HepG2 (cell line): ENCODE results near the gene ABCG1. TPM values are rescaled to one million over a fixed set of nuclear protein-coding genes. Genes with fewer than 3 reads are reported as not detected.

Experiments
- ATAC-seq: fragments of 200-7000 bp; cut with Tn5 transposase; 3 replicates; pipeline ENCODE4 v1.9.1; 2020; ENCODE audit warnings: mild to moderate bottlenecking, moderate library complexity
- BruUV-seq: library from RNA; stranded (reverse); fragments of 400-500 nt; replicated peaks from 2 replicates; lab custom pipeline; 2021; lab: Mats Ljungman, UMichigan
- CTCF ChIA-PET: fragments of 300-600 bp; formaldehyde crosslinking; extraction: SDS; loops from one replicate; lab custom pipeline; 2021; ENCODE audit warnings: low total read pairs, inconsistent platforms, low intra/inter-chr PET ratio; lab: Yijun Ruan, JAX
- POLR2A ChIA-PET: fragments of 350-600 bp; sonication (Branson Sonifier 250); formaldehyde crosslinking; loops from one replicate; lab custom pipeline; 2020; ENCODE audit warnings: antibody characterized with exemption, inconsistent platforms; lab: Yijun Ruan, JAX
- DNase-seq: peaks from one replicate; pipeline ENCODE4 v3.0.0-alpha.2; 2015; ENCODE audit warnings: low spot score
- FAIRE-seq: peaks from 3 replicates; lab custom pipeline; 2011; peaks lifted over from hg19 to GRCh38; lab: Jason Lieb, UNC
- H2AFZ ChIP-seq: one replicate; pipeline ENCODE4 v1.6.1; 2011; ENCODE audit warnings: low read length, inconsistent platforms
- H3K27ac ChIP-seq: fragments of 300-600 bp; 3 replicates; pipeline ENCODE4 v1.8.0; 2011; ENCODE audit warnings: mixed run types, mild to moderate bottlenecking, mixed read lengths, low read length, inconsistent platforms; ENCODE audit not compliant: insufficient read depth; ENCODE audit errors: extremely low read length
- H3K27me3 ChIP-seq, 2 experiments: fragments of 200-600 bp in 1 of 2; 2 replicates in 1 of 2; 3 replicates in 1 of 2; pipeline versions ENCODE4 v1.6.0 to v1.8.0; 2011; ENCODE audit warnings: low read length in 2 of 2, mild to moderate bottlenecking in 2 of 2, moderate library complexity in 2 of 2, inconsistent platforms in 1 of 2; ENCODE audit not compliant: insufficient read depth in 2 of 2, control insufficient read depth in 1 of 2
- H3K36me3 ChIP-seq, 2 experiments: fragments of 200-600 bp in 1 of 2; replicated peaks in 1 of 2; 2 replicates in 1 of 2; 3 replicates in 1 of 2; pipeline versions ENCODE4 v1.5.1 to v1.8.0; 2011; ENCODE audit warnings: low read length in 2 of 2, inconsistent platforms in 1 of 2; ENCODE audit not compliant: insufficient read depth in 2 of 2, control insufficient read depth in 1 of 2
- H3K4me1 ChIP-seq: 2 replicates; pipeline ENCODE4 v1.5.1; 2012; ENCODE audit warnings: low read length, inconsistent platforms; ENCODE audit not compliant: insufficient read depth
- H3K4me2 ChIP-seq: 2 replicates; pipeline ENCODE4 v1.6.0; 2011; ENCODE audit warnings: low read depth, low read length, inconsistent platforms
- H3K4me3 ChIP-seq, 3 experiments: fragments of 200-600 bp in 1 of 3; sonication (generic), shearing (Covaris generic) in 1 of 3; replicated peaks in 1 of 3; 2 replicates each; pipeline ENCODE4 v1.5.1; 2011 to 2016; ENCODE audit warnings: low read length in 3 of 3, inconsistent platforms in 2 of 3, low read depth in 2 of 3, mild to moderate bottlenecking in 2 of 3, control low read depth in 1 of 3, mixed read lengths in 1 of 3; ENCODE audit not compliant: insufficient read depth in 1 of 3
- H3K79me2 ChIP-seq: one replicate; pipeline ENCODE4 v1.6.1; 2011; ENCODE audit warnings: low read length, inconsistent platforms; ENCODE audit not compliant: insufficient read depth
- H3K9ac ChIP-seq: 2 replicates; pipeline ENCODE4 v1.6.0; 2011; ENCODE audit warnings: mild to moderate bottlenecking, low read depth, low read length, inconsistent platforms; ENCODE audit not compliant: insufficient read depth
- H3K9me3 ChIP-seq: 2 replicates; pipeline ENCODE4 v1.5.1; 2012; ENCODE audit warnings: mild to moderate bottlenecking, low read length
- H4K20me1 ChIP-seq: 2 replicates; pipeline ENCODE4 v1.6.0; 2011; ENCODE audit warnings: inconsistent platforms, mild to moderate bottlenecking, low read length, moderate library complexity; ENCODE audit not compliant: insufficient read depth
- AGO1 ChIP-seq: fragments of 200-400 bp; formaldehyde crosslinking; IDR thresholded peaks from 2 replicates; pipeline ENCODE4 v1.6.1; 2017; ENCODE audit warnings: mild to moderate bottlenecking, low read depth, low read length, moderate library complexity; ENCODE audit not compliant: poor library complexity, severe bottlenecking
- AKAP8 ChIP-seq: sonication (generic); formaldehyde crosslinking; IDR thresholded peaks from 2 replicates; pipeline ENCODE4 v1.5.1; 2020; ENCODE audit warnings: mild to moderate bottlenecking, missing genetic modification reagents
- HNRNPUL1 ChIP-seq: fragments of 200-400 bp; formaldehyde crosslinking; IDR thresholded peaks from 2 replicates; pipeline ENCODE4 v1.6.1; 2017; ENCODE audit warnings: low read depth, mild to moderate bottlenecking, low read length, moderate library complexity
- KDM6A ChIP-seq: IDR thresholded peaks from 2 replicates; pipeline ENCODE4 v1.6.1; 2016; ENCODE audit warnings: low read depth
- NFRKB ChIP-seq: fragments of 450-650 bp; IDR thresholded peaks from 2 replicates; pipeline ENCODE4 v1.6.1; 2017
- PPARG ChIP-seq: conservative IDR thresholded peaks from 2 replicates; pipeline ENCODE4 v1.6.1; 2016; ENCODE audit warnings: missing biosample characterization, missing genetic modification reagents
- SRSF9 ChIP-seq: fragments of 200-400 bp; formaldehyde crosslinking; IDR thresholded peaks from 2 replicates; pipeline ENCODE4 v1.6.1; 2018; ENCODE audit warnings: borderline replicate concordance, mild to moderate bottlenecking, low read depth, low read length; ENCODE audit not compliant: insufficient read depth, poor library complexity, severe bottlenecking
- ZNF121 ChIP-seq: sonication (generic); formaldehyde crosslinking; IDR thresholded peaks from 2 replicates; pipeline ENCODE4 v1.5.0; 2020; ENCODE audit warnings: mild to moderate bottlenecking, missing genetic modification reagents
- ZNF678 ChIP-seq: sonication (generic); formaldehyde crosslinking; IDR thresholded peaks from 2 replicates; pipeline ENCODE4 v1.4.0; 2020; ENCODE audit warnings: mild to moderate bottlenecking, missing genetic modification reagents
- WGBS: methylation state at CpG from one replicate; pipeline ENCODE4 v1.1.6; 2017; ENCODE audit warnings: low lambda C conversion rate; 5-methylcytosine and 5-hydroxymethylcytosine counted together
- in situ Hi-C: cut with HindIII; loops from 2 replicates; pipeline ENCODE4 v1.10.0; 2017; ENCODE audit warnings: low pct_unique_long_range_greater_than_20kb; ENCODE audit not compliant: extremely low pct_ligation_motif_present
- intact Hi-C: fragments of 100-400 bp; cut with micrococcal nuclease; formaldehyde crosslinking; loops from one replicate; pipeline ENCODE4 v1.10.0; 2022; ENCODE audit not compliant: unreplicated experiment
- polyA plus RNA-seq, 8 experiments: library from polyadenylated mRNA; depleted of rRNA in 3 of 8; stranded (reverse) in 7 of 8; unstranded in 1 of 8; fragments of >200 nt; fragmentation: Illumina TruSeq in 4 of 8; extraction: Trizol in 4 of 8; gene quantifications; 2 replicates each; pipeline versions ENCODE4 v1.2.1 to v1.2.3, GENCODE V29; 2011 to 2016; ENCODE audit warnings: low read depth in 4 of 8, missing spikeins in 1 of 8, mixed read lengths in 1 of 8; ENCODE audit not compliant: insufficient read depth in 1 of 8
- total RNA-seq, 5 experiments: library from RNA; depleted of rRNA; stranded (reverse); fragments of >200 nt; fragmentation: Illumina TruSeq; extraction: Trizol; gene quantifications; 2 replicates each; pipeline ENCODE4 v1.2.3, GENCODE V29; 2016; ENCODE audit warnings: low read depth in 1 of 5
- TF ChIP-seq, protein P1 (sequence below), 2 experiments: fragments of 450-650 bp in 1 of 2; sonication (generic) in 1 of 2; formaldehyde crosslinking in 1 of 2; IDR thresholded peaks; 2 replicates each; pipeline versions ENCODE4 v1.6.1 to v1.8.0; 2016 to 2022; ENCODE audit warnings: antibody characterized with exemption in 1 of 2, mild to moderate bottlenecking in 1 of 2, missing genetic modification reagents in 1 of 2
- TF ChIP-seq, protein P2 (sequence below): sonication (generic); formaldehyde crosslinking; IDR thresholded peaks from 2 replicates; pipeline ENCODE4 v1.4.0; 2020; ENCODE audit warnings: missing genetic modification reagents

ABCG1 gene
- total and polyA plus RNA-seq, 2 of the 13 experiments (the other 11 are each of a cell fraction or from before 2014, with no cell fraction given) = 0.04 TPM; not detected in 1

- POLR2A ChIA-PET = no interaction called here
- in situ Hi-C loops (loop anchor here (5.0 kb wide), 1 partner anchor 110 kb away; no protein-coding TSS in a partner anchor), intact Hi-C loops (no loop called here)
- Histone ChIP-seq H3K79me2 (no peaks in the 10 kb centered on the region), H3K4me3 (no peak overlapping the region), H3K4me2 (no peak overlapping the region), H3K4me1 (peaks cover 12% of the 10 kb centered on the region; the same call in 1 of the 2 replicates), H2AFZ (no peak overlapping the region), H4K20me1 (no peaks in the 10 kb centered on the region), H3K36me3 (no peaks in the 10 kb centered on the region), H3K27ac (no peak overlapping the region), H3K9me3 (no peaks in the 10 kb centered on the region), H3K9ac (no peak overlapping the region), H3K27me3 (peaks cover 4 to 36% of the 10 kb centered on the region in 2 experiments; a peak in 3 of 5 replicates)
- FAIRE-seq (no peak), ATAC-seq (no peak), DNase-seq (no peak)
- BruUV-seq = no TSS peak
- WGBS = 3% methylated on average over 8 of the region's 12 CpGs
- CTCF ChIA-PET = interaction anchor here (3.2 kb wide), 1 partner anchor 112 kb away, joined by 20 read pairs; no protein-coding TSS in a partner anchor
- TF ChIP-seq NFRKB (no peak), ZNF678 (CRISPR knock-in tag) (no peak), ZNF121 (CRISPR knock-in tag) (no peak), PPARG (CRISPR knock-in tag) (no peak), SRSF9 (no peak), AKAP8 (no peak), HNRNPUL1 (no peak), KDM6A (CRISPR knock-in tag) (no peak), AGO1 (no peak)
- TF ChIP-seq, protein P1, sequence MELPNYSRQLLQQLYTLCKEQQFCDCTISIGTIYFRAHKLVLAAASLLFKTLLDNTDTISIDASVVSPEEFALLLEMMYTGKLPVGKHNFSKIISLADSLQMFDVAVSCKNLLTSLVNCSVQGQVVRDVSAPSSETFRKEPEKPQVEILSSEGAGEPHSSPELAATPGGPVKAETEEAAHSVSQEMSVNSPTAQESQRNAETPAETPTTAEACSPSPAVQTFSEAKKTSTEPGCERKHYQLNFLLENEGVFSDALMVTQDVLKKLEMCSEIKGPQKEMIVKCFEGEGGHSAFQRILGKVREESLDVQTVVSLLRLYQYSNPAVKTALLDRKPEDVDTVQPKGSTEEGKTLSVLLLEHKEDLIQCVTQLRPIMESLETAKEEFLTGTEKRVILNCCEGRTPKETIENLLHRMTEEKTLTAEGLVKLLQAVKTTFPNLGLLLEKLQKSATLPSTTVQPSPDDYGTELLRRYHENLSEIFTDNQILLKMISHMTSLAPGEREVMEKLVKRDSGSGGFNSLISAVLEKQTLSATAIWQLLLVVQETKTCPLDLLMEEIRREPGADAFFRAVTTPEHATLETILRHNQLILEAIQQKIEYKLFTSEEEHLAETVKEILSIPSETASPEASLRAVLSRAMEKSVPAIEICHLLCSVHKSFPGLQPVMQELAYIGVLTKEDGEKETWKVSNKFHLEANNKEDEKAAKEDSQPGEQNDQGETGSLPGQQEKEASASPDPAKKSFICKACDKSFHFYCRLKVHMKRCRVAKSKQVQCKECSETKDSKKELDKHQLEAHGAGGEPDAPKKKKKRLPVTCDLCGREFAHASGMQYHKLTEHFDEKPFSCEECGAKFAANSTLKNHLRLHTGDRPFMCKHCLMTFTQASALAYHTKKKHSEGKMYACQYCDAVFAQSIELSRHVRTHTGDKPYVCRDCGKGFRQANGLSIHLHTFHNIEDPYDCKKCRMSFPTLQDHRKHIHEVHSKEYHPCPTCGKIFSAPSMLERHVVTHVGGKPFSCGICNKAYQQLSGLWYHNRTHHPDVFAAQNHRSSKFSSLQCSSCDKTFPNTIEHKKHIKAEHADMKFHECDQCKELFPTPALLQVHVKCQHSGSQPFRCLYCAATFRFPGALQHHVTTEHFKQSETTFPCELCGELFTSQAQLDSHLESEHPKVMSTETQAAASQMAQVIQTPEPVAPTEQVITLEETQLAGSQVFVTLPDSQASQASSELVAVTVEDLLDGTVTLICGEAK (IDR thresholded peaks at IDR 0.05) = no peak
- TF ChIP-seq, protein P1 (CRISPR knock-in tag; IDR thresholded peaks at IDR 0.05) = no peak
- TF ChIP-seq, protein P2, sequence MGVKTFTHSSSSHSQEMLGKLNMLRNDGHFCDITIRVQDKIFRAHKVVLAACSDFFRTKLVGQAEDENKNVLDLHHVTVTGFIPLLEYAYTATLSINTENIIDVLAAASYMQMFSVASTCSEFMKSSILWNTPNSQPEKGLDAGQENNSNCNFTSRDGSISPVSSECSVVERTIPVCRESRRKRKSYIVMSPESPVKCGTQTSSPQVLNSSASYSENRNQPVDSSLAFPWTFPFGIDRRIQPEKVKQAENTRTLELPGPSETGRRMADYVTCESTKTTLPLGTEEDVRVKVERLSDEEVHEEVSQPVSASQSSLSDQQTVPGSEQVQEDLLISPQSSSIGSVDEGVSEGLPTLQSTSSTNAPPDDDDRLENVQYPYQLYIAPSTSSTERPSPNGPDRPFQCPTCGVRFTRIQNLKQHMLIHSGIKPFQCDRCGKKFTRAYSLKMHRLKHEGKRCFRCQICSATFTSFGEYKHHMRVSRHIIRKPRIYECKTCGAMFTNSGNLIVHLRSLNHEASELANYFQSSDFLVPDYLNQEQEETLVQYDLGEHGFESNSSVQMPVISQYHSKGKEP (CRISPR knock-in tag) = no peak
These were observed 38.3 kb downstream of the ABCG1 start for GRCh38 chr21:42257091-42257765.
